GM19099 (cell line): Measurements from ENCODE around the gene FAH.

Experiments used
- POLR2A ChIP-seq: IDR thresholded peaks from 3 replicates; pipeline ENCODE4 v1.6.1; 2011; ENCODE audit warnings: low read depth; ENCODE audit not compliant: insufficient read length; ENCODE audit errors: extremely low read depth

Gene FAH

DNA sequence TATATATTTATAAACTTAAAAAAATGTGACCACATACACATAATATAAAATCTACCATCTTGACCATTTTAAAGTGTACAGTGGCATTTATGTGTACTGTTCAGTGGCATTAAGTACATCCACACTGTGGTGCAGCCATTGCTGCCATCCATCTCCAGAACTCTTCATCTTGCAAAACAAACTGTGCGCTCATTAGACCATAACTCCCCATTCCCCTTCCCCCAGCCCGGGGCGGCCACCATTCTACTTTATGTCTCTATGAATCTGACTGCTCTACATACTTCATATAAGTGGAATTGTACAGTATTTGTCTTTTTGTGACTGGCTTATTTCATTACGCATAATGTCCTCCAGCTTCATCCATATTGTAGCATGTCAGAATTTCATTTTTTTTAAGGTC is 51.4 kb downstream of the FAH start:
- TF ChIP-seq POLR2A: no peak

DNA sequence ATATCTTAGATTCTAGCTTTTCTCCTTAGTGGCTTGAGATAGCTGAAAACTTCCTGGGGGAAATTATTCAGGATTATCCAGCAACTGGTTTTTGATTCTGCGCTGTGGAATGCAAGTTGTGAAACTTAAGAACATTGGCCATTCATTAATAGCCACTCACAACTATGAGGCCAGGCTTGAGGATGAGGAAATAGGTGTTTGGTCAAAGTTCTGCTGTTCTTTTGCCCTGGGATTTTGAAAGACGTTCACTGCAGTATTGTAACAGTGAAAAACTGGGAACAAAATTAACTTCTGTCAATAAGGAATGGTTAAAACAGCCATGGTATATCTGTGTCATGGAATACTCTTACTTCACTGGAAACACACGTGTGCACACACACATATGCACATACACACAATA is 55.1 kb downstream of the FAH start:
- TF ChIP-seq POLR2A: no peak

DNA sequence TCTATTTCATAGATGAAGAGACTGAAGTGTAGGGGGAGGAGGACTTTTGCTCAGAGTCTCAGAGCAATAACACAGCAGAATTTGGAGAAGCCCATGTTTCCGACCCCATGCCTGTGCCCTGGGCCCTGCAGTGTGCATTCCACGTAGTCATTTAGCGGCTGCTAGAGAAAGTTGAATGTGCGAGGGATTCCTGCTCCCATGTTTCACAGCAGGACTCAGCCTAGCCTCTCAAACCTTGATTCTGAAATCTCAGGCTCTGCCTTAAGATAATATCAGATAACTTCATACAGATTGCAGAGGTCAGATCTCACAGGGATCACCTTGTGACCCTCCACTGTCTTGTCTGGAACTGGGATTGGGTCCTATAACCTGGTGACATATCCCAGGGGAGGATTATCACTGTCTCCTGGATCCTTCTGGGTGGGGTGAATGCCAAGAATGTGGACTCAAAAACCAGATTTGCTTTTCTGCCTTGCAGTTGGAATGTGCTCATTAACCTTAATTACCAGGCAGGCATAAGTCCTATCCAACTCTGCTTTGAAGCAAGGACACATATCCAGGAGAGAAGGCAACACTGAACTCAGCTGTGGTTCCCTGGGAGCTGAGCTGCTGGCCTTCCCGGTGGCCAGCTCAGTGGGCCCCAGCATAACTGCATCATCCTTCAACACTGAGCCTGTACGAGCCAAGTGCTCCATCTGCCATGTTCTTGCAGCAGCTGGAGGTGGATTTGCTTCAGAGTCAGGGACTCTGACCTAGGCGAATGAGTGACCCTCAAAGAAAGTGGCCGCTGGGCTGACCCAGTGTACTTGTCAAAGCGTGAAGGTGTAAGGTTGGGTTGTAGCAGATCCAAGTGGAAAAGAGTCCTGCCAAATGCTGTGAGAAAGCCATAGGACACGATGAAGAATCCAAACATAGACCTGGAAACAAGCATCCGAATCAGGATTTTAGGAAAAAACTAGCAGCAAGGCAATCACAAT is 56.2 kb downstream of the FAH start:
- TF ChIP-seq POLR2A: no peak

DNA sequence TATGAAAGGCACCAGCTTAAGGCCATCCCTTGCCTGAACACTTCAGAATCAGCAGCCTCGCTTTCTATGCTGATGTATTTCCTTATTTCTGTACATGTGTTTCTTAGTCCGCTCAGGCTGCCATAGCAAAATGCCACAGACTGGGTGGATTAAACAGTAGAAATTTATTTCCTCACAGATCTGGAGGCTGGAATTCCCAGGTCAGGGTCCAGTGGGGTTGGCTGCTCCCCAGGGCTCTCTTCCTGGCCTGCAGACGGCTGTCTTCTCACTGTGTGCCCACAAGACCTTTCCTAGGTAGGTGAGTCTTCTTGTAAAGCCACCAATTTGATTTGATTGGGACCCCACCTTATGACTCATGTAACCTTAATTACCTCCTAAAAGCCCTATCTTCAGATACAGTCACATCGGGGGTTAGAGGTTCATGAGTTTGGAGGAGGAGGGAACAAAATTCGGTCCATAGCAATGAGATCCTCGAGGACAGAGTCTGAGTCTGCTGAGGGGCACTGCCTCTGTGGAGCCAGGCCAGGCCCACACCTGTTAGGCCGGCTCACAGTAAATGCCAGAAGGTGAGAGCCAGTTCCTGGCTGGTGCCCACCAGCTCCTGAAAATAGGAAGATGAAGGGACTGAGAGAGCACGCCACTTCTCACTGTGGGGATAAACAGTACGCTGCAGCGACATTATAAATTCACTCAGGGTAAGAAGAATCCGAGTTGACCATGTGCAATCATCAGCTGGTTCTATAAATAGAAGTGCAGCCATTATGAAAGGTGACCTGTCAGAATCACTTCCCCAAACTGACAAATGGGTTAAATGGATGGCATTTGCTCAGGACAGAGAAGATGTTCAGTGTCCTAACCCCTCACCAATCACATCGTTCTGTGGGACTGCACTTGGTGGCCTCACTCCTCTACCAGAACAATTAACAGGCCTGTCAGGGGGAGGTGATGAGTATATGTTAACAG is 58.1 kb downstream of the FAH start:
- TF ChIP-seq POLR2A: no peak

DNA sequence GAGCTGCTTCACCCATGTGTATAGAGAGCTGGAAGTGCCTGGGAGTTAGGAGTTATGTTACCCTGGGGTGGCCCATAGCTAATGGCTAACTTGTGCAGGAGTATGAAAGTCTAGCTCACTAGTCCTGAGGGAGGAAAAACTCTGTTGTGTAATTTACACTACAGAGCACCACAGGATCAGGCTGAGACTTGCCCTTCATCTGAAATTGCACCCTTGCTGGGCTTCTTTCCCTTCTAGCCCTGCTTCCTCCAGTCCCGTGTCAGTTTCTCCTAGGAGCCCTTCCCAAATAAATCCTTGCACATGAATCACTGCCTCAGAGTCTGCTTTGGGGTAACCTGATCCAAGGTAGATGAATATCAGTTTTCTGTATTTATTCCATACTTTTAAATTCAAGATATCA is 59.2 kb downstream of the FAH start:
- no peak for TF ChIP-seq POLR2A

DNA sequence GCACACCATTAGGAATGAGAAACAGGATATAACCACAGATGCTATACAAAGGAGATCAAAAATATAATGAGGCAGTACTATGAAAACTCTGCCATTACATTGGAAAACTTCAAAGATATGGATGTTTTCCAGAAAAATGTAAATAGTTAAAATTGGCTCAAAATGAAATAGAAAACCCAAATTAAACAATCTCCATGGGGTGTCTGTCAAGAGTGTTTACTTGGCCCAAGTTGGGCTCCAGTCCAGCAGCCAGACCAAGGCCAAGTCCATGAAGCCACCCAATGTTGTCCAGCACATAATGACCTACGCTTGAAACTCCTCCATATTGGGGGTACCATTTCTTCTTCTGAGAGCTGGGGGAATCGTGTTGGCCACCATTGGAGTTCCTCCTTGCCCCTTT is 62.1 kb downstream of the FAH start:
- TF ChIP-seq POLR2A: no peak

DNA sequence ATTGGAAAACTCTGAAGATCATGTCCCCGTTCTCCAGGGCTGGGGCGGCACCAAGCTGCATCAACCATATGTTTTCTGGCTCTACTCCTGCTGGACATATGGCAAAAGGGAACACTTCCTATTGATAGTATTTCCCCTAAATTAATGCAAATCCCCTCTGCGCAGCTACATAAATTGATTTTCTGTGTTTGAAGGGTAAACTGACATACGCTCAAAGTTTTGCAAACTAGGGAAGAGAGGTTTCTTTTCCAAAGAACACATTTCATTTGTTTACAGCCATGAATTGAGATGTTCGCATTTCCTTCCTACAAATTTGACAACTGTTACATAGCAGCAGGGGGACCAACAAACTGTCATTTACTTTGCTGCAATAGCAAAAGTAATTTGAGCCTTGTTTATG is 63.3 kb downstream of the FAH start:
- TF ChIP-seq POLR2A: no peak

DNA sequence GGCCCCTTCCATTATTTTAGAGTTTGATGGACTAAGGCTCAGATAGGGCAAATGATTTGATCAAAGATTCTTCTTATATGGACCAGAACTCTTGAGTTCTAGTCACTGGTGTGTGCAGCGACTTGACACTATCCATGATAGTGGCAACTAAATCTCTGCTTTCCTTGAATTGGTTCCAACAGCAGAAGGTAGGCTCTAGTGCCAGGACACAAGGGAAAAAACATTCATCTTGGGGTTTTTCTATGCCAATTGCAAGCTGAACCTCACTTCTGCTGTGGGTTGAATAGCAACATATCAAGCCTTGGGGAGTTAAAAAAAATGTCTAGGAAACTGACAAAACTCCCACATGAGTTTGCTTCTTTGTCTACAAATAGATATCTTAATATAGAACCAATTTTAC is 64.1 kb downstream of the FAH start:
- no peak for TF ChIP-seq POLR2A

DNA sequence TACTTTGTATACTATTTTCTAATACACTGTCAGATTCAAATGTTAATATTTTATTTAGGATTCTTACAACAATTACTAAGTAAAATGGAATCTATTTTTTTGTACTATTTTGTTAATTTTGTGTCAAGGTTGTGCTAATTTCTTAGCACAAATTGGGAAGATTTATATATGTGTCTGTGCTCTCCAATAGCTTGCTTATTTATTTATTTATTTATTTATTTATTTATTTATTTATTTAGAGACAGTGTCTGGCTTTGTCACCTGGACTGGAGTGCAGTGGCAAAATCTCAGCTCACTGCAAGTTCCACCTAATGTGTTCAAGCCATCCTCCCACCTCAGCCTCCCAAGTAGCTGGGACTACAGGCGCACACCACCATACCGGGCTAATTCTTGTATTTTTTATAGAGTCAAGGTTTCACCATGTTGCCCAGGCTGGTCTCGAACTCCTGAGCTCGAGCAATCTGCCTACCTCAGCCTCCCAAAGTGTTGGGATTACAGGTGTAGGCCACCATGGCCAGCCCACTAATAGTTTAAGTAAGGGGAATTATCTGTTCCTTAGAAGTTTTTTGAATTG is 64.6 kb downstream of the FAH start:
- no peak for TF ChIP-seq POLR2A

DNA sequence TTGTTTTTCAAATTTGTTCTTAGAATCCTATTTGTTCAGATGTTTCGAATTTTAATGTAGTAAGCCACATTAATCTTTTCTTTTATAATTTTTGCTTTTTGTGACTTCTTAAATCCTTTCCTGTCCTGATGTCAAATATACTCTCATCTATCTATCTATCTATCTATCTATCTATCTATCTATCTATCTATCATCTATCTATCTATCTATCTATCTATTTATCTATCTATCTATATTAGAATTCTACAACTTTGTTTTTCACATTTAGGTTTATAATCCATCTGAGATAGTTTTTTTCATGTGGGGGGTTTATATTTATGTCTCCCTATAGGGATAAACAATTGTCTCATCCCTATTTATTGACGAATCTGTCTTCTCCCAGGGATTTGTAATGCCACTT is 67.2 kb downstream of the FAH start:
- TF ChIP-seq POLR2A: no peak

DNA sequence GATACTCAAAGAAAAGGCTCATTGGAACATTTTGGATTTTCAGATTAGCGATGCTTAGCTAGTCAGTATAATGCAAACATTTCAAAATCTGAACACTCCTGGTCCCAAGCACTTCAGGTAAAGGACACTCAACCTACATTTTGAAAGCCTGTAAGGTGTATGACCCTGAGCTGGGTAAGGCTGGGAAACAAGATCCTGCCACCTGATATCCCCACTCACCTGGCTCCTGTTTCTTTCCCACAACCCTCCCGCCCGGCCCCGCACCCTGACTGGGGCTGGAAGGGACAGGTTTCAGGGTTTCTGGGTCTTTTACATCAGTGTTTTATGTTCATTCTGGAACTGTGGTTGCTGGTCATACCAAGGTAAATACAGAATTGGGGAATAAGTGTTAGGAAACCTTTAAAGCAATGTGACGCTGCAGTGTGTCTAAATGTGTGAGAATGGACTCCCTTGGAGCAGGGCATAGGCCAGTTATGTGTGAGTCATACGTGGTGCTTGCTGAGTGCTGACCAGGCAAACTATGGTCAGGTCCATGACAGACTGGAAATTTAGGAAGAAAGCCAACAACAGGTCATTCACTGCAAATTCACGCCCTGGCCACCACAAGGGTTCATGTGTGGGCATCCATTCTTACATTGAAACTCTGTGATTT is 76.3 kb downstream of the FAH start:
- TF ChIP-seq POLR2A: no peak

DNA sequence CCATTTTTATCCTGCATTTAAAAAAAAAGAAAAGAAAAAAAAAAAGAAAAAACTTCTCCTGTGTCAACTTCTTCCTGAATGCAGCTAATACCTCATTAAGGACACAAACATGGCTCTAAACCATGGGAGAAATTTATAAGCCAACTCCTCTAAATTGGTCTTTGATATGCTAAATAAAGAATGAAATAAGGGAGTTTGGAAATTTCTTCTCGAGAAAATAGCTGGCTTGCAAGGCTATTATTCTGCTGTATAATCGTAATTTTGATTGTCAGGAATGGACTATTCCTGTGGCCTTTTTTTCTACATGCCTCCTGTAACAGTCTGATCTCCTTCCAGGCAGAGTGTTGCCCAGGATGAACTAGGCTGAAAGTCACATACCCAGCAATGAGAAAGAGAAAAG is 78.6 kb downstream of the FAH start:
- no peak for TF ChIP-seq POLR2A

DNA sequence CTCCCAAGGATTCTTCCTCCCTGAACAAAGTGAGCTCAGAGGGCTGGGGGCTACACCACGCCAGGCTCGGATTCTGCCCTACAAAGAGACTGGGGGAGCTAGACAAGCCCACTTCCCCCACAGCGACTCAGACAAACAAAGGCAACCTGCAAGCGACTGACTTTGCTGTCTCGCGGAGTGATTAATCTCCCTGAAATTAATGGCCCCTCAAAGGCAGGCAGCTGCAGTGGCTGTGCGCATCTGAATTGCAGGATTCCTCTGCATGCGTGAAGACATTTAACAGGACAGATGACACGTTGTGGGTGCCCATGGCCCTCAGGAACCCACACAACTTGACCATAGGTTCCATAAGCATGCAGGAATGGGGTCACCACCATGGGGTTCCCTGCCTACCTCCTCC is 80.8 kb downstream of the FAH start:
- TF ChIP-seq POLR2A: no peak

DNA sequence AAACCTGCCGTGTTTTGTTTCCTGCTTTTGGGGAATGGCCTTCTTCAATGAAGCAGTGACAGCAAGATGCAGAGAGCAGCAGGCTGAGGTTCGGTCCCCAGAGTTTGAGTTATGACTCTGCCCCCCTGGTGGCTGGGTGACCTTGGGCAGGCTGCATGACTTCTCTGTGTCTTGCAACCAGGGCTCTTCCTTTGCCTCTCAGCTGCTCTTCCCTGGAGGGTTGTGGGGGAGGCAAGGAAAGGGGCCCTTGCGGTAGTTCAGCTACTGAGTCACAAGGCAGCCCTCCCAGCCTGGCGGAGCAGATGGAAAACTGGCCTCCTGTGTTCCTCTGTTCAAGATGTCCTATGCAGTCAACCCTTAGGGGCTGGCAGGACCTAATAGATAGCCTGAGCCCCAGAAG is 82.1 kb downstream of the FAH start:
- TF ChIP-seq POLR2A: no peak
